CD14-positive monocyte (primary cell): Measurements from ENCODE around the gene DAGLA. TPM values are rescaled to one million over a fixed set of nuclear protein-coding genes. Genes with fewer than 3 reads are reported as not detected.

ENCODE experiments used
- DNase-seq, 3 donors: peaks; one replicate each; pipeline ENCODE4 v3.0.0-alpha.2; 2011 to 2022
- H2AFZ ChIP-seq: 2 replicates; pipeline ENCODE4 v1.6.0; 2012; ENCODE audit warnings: mild to moderate bottlenecking, low read depth, low read length, inconsistent platforms; ENCODE audit not compliant: insufficient read depth, poor library complexity, severe bottlenecking
- H3K27ac ChIP-seq, 2 donors: 1 replicate in 1 of 2; 2 replicates in 1 of 2; pipeline ENCODE4 v1.5.1; 2012 to 2013; ENCODE audit warnings: low read length in 2 of 2, control low read depth in 1 of 2, inconsistent platforms in 1 of 2, low read depth in 1 of 2, mild to moderate bottlenecking in 1 of 2
- H3K27me3 ChIP-seq, 2 donors: one replicate each; pipeline versions ENCODE4 v1.6.0 to v1.6.1; 2011 to 2013; ENCODE audit warnings: low read length in 2 of 2; ENCODE audit not compliant: control insufficient read depth in 2 of 2, insufficient read depth in 2 of 2
- H3K36me3 ChIP-seq, 2 donors: replicated peaks in 1 of 2; 1 replicate in 1 of 2; 2 replicates in 1 of 2; pipeline versions ENCODE4 v1.5.1 to v1.6.1; 2012 to 2013; ENCODE audit warnings: low read length in 2 of 2, control low read depth in 1 of 2, inconsistent platforms in 1 of 2, mild to moderate bottlenecking in 1 of 2; ENCODE audit not compliant: insufficient read depth in 2 of 2, control insufficient read depth in 1 of 2
- H3K4me1 ChIP-seq, 2 donors: 1 replicate in 1 of 2; 2 replicates in 1 of 2; pipeline versions ENCODE4 v1.5.1 to v1.6.1; 2012 to 2013; ENCODE audit warnings: low read length in 2 of 2, control low read depth in 1 of 2, inconsistent platforms in 1 of 2, mild to moderate bottlenecking in 1 of 2, moderate library complexity in 1 of 2; ENCODE audit not compliant: insufficient read depth in 2 of 2, control insufficient read depth in 1 of 2
- H3K4me2 ChIP-seq: replicated peaks from 2 replicates; pipeline ENCODE3; 2012; ENCODE audit warnings: low read length, moderate library complexity, mild to moderate bottlenecking; ENCODE audit not compliant: poor library complexity, severe bottlenecking; ENCODE audit errors: extremely low read depth
- H3K4me3 ChIP-seq, 3 experiments: fragments of 200-600 bp in 1 of 3; sonication (generic) in 1 of 3; replicated peaks in 1 of 3; 1 replicate in 2 of 3; 2 replicates in 1 of 3; pipeline ENCODE4 v1.5.1; 2011 to 2013; ENCODE audit warnings: low read length in 3 of 3, mild to moderate bottlenecking in 3 of 3, control low read depth in 2 of 3, low read depth in 2 of 3, inconsistent platforms in 1 of 3, moderate library complexity in 1 of 3
- H3K79me2 ChIP-seq: 2 replicates; pipeline ENCODE4 v1.6.0; 2012; ENCODE audit warnings: mild to moderate bottlenecking, control low read depth, inconsistent platforms, low read length, moderate library complexity; ENCODE audit not compliant: insufficient read depth
- H3K9ac ChIP-seq: 2 replicates; pipeline ENCODE4 v1.6.0; 2017; ENCODE audit warnings: low read length, mild to moderate bottlenecking; ENCODE audit not compliant: insufficient read depth, poor library complexity, severe bottlenecking
- H3K9me3 ChIP-seq, 2 donors: replicated peaks in 1 of 2; 1 replicate in 1 of 2; 2 replicates in 1 of 2; pipeline versions ENCODE4 v1.5.1 to v1.6.1; 2012 to 2013; ENCODE audit warnings: low read length in 2 of 2, control low read depth in 1 of 2; ENCODE audit not compliant: control insufficient read depth in 1 of 2, insufficient read depth in 1 of 2
- H4K20me1 ChIP-seq: 2 replicates; pipeline ENCODE4 v1.6.0; 2012; ENCODE audit warnings: mild to moderate bottlenecking, low read length, control low read depth, moderate library complexity; ENCODE audit not compliant: insufficient read depth
- H3K27ac Mint-ChIP-seq, 7 donors: one replicate each; pipeline ENCODE4 v1.8.0; 2020; ENCODE audit warnings: mild to moderate bottlenecking in 7 of 7, mixed read lengths in 7 of 7, moderate library complexity in 6 of 7, inconsistent platforms in 2 of 7
- H3K27me3 Mint-ChIP-seq, 3 donors: one replicate each; pipeline ENCODE4 v1.8.0; 2021 to 2022; ENCODE audit warnings: low read depth in 3 of 3, mild to moderate bottlenecking in 3 of 3, mixed read lengths in 3 of 3, moderate library complexity in 3 of 3, inconsistent platforms in 1 of 3
- H3K36me3 Mint-ChIP-seq, 2 donors: one replicate each; pipeline ENCODE4 v1.8.0; 2020; ENCODE audit warnings: mixed read lengths in 2 of 2, inconsistent platforms in 1 of 2, mild to moderate bottlenecking in 1 of 2
- H3K4me1 Mint-ChIP-seq: one replicate; pipeline ENCODE4 v1.8.0; 2020; ENCODE audit warnings: mild to moderate bottlenecking, mixed read lengths
- H3K4me3 Mint-ChIP-seq, 2 donors: one replicate each; pipeline ENCODE4 v1.8.0; 2020; ENCODE audit warnings: mild to moderate bottlenecking in 2 of 2, mixed read lengths in 2 of 2, moderate library complexity in 1 of 2
- H3K9me3 Mint-ChIP-seq, 7 donors: one replicate each; pipeline ENCODE4 v1.8.0; 2020 to 2022; ENCODE audit warnings: mixed read lengths in 7 of 7, mild to moderate bottlenecking in 6 of 7, moderate library complexity in 6 of 7, inconsistent platforms in 2 of 7
- WGBS: methylation state at CpG from one replicate; pipeline ENCODE4 v1.1.5; 2013; ENCODE audit warnings: missing lambda C conversion rate; ENCODE audit not compliant: insufficient coverage; 5-methylcytosine and 5-hydroxymethylcytosine counted together
- intact Hi-C, 2 donors: fragments of 100-400 bp; cut with micrococcal nuclease; formaldehyde crosslinking; loops; one replicate each; pipeline versions ENCODE4 v1.15.0 to v1.15.1; 2023
- polyA plus RNA-seq, 3 donors: library from polyadenylated mRNA; depleted of rRNA in 1 of 3; unstranded in 2 of 3; stranded (reverse) in 1 of 3; fragments of 300-500 nt in 2 of 3; fragments of >200 nt in 1 of 3; fragmentation: Illumina TruSeq in 2 of 3; gene quantifications; 1 replicate in 2 of 3; 2 replicates in 1 of 3; pipeline ENCODE4 v1.2.3, GENCODE V29; 2012 to 2021
- TF ChIP-seq, protein P1 (sequence below): fragments of 200-600 bp; IDR thresholded peaks from one replicate; pipeline ENCODE4 v1.8.0; 2022; ENCODE audit warnings: antibody characterized with exemption, mild to moderate bottlenecking

DAGLA gene
- polyA plus RNA-seq, 3 donors: 0.16 to 6.7 (median 0.73) TPM

DNA sequence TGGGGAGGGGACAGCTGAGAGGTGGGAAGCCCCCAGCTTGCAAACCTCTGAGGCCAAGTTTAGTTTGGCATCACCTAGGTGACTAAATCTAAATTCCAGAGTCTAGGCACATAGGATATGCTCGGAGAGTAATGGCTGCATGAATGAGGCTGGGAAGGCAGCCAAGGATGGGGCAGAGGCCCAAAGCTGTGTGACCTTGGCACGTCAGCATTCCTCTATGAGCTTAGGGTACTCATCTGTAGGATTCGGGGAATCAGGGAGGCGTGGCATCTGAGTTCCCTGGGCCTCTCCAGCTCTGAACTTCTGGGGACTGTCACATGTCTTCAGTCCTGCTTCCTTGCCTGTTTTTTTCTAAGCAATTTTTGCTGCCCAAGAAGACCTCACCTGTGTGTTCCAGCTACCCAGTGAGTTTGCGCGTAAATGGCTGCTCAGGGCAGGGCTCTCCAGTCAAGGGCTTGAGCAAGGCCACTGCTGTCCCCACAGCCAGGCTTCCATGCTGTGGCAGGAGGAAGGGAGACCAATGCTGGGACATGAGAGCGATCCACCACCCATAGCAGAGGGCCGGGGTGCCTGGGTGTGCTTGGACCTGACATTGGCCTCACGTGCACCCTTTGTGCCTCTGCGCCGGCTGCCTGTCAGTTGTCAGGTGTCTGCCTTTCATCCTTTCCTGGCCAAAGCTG, 13.9 kb downstream of the DAGLA start:
- intact Hi-C loops: no loop called here
- H3K9ac ChIP-seq: no peak overlapping the region
- H3K9me3 ChIP-seq: no peaks in the 10 kb centered on the region
- H3K27me3 ChIP-seq: no peaks in the 10 kb centered on the region
- H3K27ac Mint-ChIP-seq: peak overlapping the region in 1 of 7 donors; percentile 19
- TF ChIP-seq, protein P1, sequence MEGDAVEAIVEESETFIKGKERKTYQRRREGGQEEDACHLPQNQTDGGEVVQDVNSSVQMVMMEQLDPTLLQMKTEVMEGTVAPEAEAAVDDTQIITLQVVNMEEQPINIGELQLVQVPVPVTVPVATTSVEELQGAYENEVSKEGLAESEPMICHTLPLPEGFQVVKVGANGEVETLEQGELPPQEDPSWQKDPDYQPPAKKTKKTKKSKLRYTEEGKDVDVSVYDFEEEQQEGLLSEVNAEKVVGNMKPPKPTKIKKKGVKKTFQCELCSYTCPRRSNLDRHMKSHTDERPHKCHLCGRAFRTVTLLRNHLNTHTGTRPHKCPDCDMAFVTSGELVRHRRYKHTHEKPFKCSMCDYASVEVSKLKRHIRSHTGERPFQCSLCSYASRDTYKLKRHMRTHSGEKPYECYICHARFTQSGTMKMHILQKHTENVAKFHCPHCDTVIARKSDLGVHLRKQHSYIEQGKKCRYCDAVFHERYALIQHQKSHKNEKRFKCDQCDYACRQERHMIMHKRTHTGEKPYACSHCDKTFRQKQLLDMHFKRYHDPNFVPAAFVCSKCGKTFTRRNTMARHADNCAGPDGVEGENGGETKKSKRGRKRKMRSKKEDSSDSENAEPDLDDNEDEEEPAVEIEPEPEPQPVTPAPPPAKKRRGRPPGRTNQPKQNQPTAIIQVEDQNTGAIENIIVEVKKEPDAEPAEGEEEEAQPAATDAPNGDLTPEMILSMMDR: no peak
- no peaks in the 10 kb centered on the region for H3K9me3 Mint-ChIP-seq
- H4K20me1 ChIP-seq: no peaks in the 10 kb centered on the region
- H3K36me3 ChIP-seq: no peaks in the 10 kb centered on the region
- peaks cover 0 to 2% (median 0%) of the 10 kb centered on the region in 3 donors for H3K27me3 Mint-ChIP-seq
- H3K4me2 ChIP-seq: no peak overlapping the region
- H3K27ac ChIP-seq: no peak overlapping the region
- no peak overlapping the region for H3K4me3 Mint-ChIP-seq
- WGBS: 97% methylated on average over 11 of the region's 11 CpGs
- no peak for DNase-seq
- peaks cover 51% of the 10 kb centered on the region for H3K79me2 ChIP-seq
- peaks cover 4% of the 10 kb centered on the region in 2 donors for H3K36me3 Mint-ChIP-seq
- H3K4me1 ChIP-seq: peaks cover 54 to 63% of the 10 kb centered on the region in 2 donors
- H2AFZ ChIP-seq: no peak overlapping the region
- peaks cover 62% of the 10 kb centered on the region for H3K4me1 Mint-ChIP-seq
- no peak overlapping the region for H3K4me3 ChIP-seq

DNA sequence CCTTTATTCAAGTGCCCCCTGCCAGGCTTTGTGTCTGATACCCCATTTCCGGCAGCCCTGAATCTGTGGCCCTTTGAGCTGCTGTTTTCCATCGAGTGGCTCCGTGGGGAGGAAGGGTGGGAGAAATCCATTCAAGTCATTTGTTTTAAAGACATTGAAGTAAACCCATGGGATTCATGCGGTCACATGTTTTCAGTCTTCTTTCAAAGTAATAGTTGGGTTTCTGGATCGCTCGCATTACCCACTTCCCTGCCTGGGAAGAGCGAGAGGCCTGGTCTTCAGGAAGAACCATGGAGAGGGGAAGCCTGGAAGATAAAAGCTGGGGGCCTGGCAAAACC, 14.4 kb downstream of the DAGLA start:
- Mint-ChIP-seq H3K36me3 (peaks cover 4% of the 10 kb centered on the region in 2 donors), H3K27ac (peak overlapping the region in 2 of 7 donors; percentile 42 to 55), H3K4me1 (peaks cover 62% of the 10 kb centered on the region), H3K4me3 (no peak overlapping the region), H3K9me3 (no peaks in the 10 kb centered on the region), H3K27me3 (peaks cover 0 to 2% (median 0%) of the 10 kb centered on the region in 3 donors)
- H3K9me3 ChIP-seq: no peaks in the 10 kb centered on the region
- no peaks in the 10 kb centered on the region for H4K20me1 ChIP-seq
- peak overlapping the region in 1 of 2 donors; percentile 95 for H3K27ac ChIP-seq
- TF ChIP-seq, protein P1: no peak
- 93% methylated on average over 5 of the region's 7 CpGs for WGBS
- no peak for DNase-seq
- no peak overlapping the region for H3K9ac ChIP-seq
- no peak overlapping the region for H3K4me2 ChIP-seq
- peaks cover 54 to 63% of the 10 kb centered on the region in 2 donors for H3K4me1 ChIP-seq
- H2AFZ ChIP-seq: no peak overlapping the region
- no peaks in the 10 kb centered on the region for H3K36me3 ChIP-seq
- no peak overlapping the region for H3K4me3 ChIP-seq
- peaks cover 56% of the 10 kb centered on the region for H3K79me2 ChIP-seq
- H3K27me3 ChIP-seq: no peaks in the 10 kb centered on the region
- intact Hi-C loops: no loop called here
